ENCODE measurements around the gene ELF5. TPM values are rescaled to one million over a fixed set of nuclear protein-coding genes. Genes with fewer than 3 reads are reported as not detected.

ELF5 gene
- total and polyA plus RNA-seq, 2 of the 8 experiments (the other 6 are each of a cell fraction or from before 2014, with no cell fraction given) = not detected

DNA sequence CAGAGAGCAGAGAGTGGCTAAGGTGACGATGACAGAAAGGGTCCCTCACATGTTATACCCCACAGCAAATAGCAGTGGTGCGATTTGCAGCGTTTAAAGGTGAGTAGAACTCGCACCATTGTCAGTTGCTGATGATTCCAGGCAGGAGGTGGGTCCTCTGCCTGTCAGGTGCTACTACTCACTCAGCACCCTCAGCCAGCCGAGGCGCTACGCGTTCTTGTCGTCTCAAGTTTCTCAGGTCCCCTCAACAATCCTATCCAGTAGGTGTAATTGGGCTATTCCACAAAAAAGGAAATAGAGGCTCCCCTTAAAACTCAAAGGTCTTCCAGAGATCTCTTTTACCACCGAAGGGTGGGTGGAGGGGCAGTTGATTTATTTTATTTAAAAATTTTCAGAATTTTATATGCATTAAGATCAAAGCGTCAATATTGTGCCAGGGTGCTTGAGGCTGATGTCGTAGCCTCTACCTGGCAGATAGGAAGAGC, 18.3 kb downstream of the ELF5 start:
- Histone ChIP-seq H4K5ac (ENCODE audit: insufficient read length, low read depth, low read length) (no peak overlapping the region), H3K4ac (replicated peaks; ENCODE audit: insufficient read length, low read depth, low read length) (no peak overlapping the region), H3K9ac (replicated peaks in 1 of 4; ENCODE audit: extremely low read depth in 1 of 4, low read depth in 3 of 4, low read length in 3 of 4) (no peak overlapping the region), H3K79me1 (ENCODE audit: low read depth, low read length) (no peaks in the 10 kb centered on the region), H2AK5ac (ENCODE audit: low read depth, low read length) (no peak overlapping the region), H3K27me3 (replicated peaks in 1 of 4; ENCODE audit: control insufficient read depth in 3 of 4, extremely low read depth in 1 of 4, insufficient read depth in 3 of 4, low read length in 3 of 4) (no peaks in the 10 kb centered on the region), H3K9me3 (ENCODE audit: insufficient read depth in 2 of 2, low read depth in 1 of 2, low read length in 1 of 2) (no peaks in the 10 kb centered on the region), H2BK120ac (replicated peaks; ENCODE audit: low read depth, low read length) (no peak overlapping the region), H3K4me3 (ENCODE audit: extremely low read depth in 1 of 4, insufficient read depth in 2 of 4, low read depth in 3 of 4, low read length in 4 of 4) (no peak overlapping the region), H3K14ac (ENCODE audit: insufficient read length) (no peak overlapping the region), H4K8ac (ENCODE audit: extremely low read depth, insufficient read depth, low read length) (no peak overlapping the region), H3K4me1 (replicated peaks in 1 of 4; ENCODE audit: control insufficient read depth in 3 of 4, insufficient read depth in 4 of 4, low read length in 3 of 4) (no peaks in the 10 kb centered on the region), H3K79me2 (ENCODE audit: control insufficient read depth in 1 of 2, insufficient read depth in 2 of 2, low read length in 2 of 2) (no peaks in the 10 kb centered on the region), H2BK12ac (ENCODE audit: low read depth, low read length) (no peak overlapping the region), H4K20me1 (replicated peaks in 1 of 2; ENCODE audit: control insufficient read depth in 1 of 2, insufficient read depth in 2 of 2, low read length in 2 of 2) (no peaks in the 10 kb centered on the region), H2BK5ac (ENCODE audit: low read depth, low read length) (no peak overlapping the region), H3K18ac (ENCODE audit: extremely low read depth, low read length) (no peak overlapping the region), H2BK20ac (ENCODE audit: low read length) (no peak overlapping the region), H3K23me2 (ENCODE audit: low read depth, low read length) (no peaks in the 10 kb centered on the region), H4K91ac (replicated peaks; ENCODE audit: insufficient read length, low read length) (no peak overlapping the region), H3K36me3 (ENCODE audit: control insufficient read depth in 2 of 4, insufficient read depth in 4 of 4, low read length in 3 of 4) (no peaks in the 10 kb centered on the region), H3K56ac (replicated peaks; ENCODE audit: insufficient read length, low read depth, low read length) (no peak overlapping the region), H3K4me2 (ENCODE audit: insufficient read depth in 1 of 2, low read depth in 2 of 2, low read length in 2 of 2) (no peak overlapping the region), H3K27ac (ENCODE audit: low read depth, low read length) (no peak overlapping the region), H3K23ac (ENCODE audit: insufficient read length) (no peak overlapping the region), H2BK15ac (ENCODE audit: low read length) (0 out of 2 replicates have a peak overlapping the region, but pooled peaks have one; percentile 5), H2AFZ (ENCODE audit: low read length) (peak overlapping the region; percentile 81; the same call in 1 of the 2 replicates)
- WGBS, 2 experiments (ENCODE audit: extremely low coverage in 1 of 2, insufficient coverage in 1 of 2, insufficient read length in 1 of 2, insufficient replicate concordance in 2 of 2, low coverage in 1 of 2, low lambda C conversion rate in 2 of 2, missing lambda C conversion rate in 1 of 2) = 89% methylated on average over 12 of the region's 12 CpGs; no CpG with 5 or more reads in 1 of the 2 experiments
- CTCF ChIA-PET (ENCODE audit: partially characterized antibody) = interaction anchor here (1.2 to 1.7 kb wide), 3 partner anchors 9 to 345 kb away, joined by 3 to 7 read pairs (median 4); no protein-coding TSS in a partner anchor
- DNase-seq (ENCODE audit: low read depth in 1 of 2, low spot score in 2 of 2) (no peak), FAIRE-seq (no peak)
- POLR2A ChIA-PET (ENCODE audit: partially characterized antibody) = no interaction called here
- no peak for TF ChIP-seq PHF8 (conservative IDR thresholded peaks at IDR 0.05; ENCODE audit: low read depth, low read length)
- no peak for TF ChIP-seq TBP (IDR thresholded peaks at IDR 0.05; ENCODE audit: low read depth, low read length)
- no peak for TF ChIP-seq POLR2A (IDR thresholded peaks at IDR 0.05; ENCODE audit: control extremely low read depth in 1 of 2, low read depth in 2 of 2, low read length in 2 of 2)
- no peak for TF ChIP-seq TAF7 (optimal IDR thresholded peaks at IDR 0.05; ENCODE audit: borderline replicate concordance, low read depth, low read length)
- TF ChIP-seq CBX8 (IDR thresholded peaks at IDR 0.05; ENCODE audit: borderline replicate concordance, low read depth, low read length) = no peak
- no peak for TF ChIP-seq HDAC6 (IDR thresholded peaks at IDR 0.05; ENCODE audit: low read depth, low read length)

All from H1 (cell line).